Mammary epithelial cell (primary cell): ENCODE data around the gene RNF223.

Experiments used
- CTCF ChIP-seq, 2 donors: IDR thresholded peaks in 1 of 2; conservative IDR thresholded peaks in 1 of 2; 2 replicates each; pipeline ENCODE4 v1.5.1; 2011 to 2012; ENCODE audit warnings: inconsistent platforms in 2 of 2, low read length in 2 of 2, mild to moderate bottlenecking in 2 of 2, control low read depth in 1 of 2, low read depth in 1 of 2; ENCODE audit not compliant: insufficient read depth in 1 of 2; ENCODE audit errors: extremely low read depth in 1 of 2
- EZH2 ChIP-seq: IDR thresholded peaks from 2 replicates; pipeline ENCODE4 v1.6.1; 2012; ENCODE audit warnings: low read length, inconsistent platforms, borderline replicate concordance

GRCh38 chr1:1071486-1072298 lies 2.4 kb downstream of the RNF223 start:
- TF ChIP-seq CTCF (conservative IDR thresholded peaks at IDR 0.05 in 1 of 2, IDR thresholded peaks at IDR 0.05 in 1 of 2; ENCODE audit: extremely low read depth in 1 of 2, insufficient read depth in 1 of 2, low read depth in 1 of 2, low read length in 2 of 2): no peak
- no peak for TF ChIP-seq EZH2
